Fibroblast of lung (primary cell): ENCODE measurements around the gene CCDC3.

ENCODE experiments used
- EZH2 ChIP-seq: IDR thresholded peaks from 2 replicates; pipeline ENCODE4 v1.5.1; 2012; ENCODE audit warnings: low read length, control low read depth, mild to moderate bottlenecking; ENCODE audit errors: missing control alignments
- TF ChIP-seq, protein P1 (sequence below), 2 donors: IDR thresholded peaks in 1 of 2; conservative IDR thresholded peaks in 1 of 2; 1 replicate in 1 of 2; 2 replicates in 1 of 2; pipeline ENCODE4 v1.5.1; 2011 to 2012; ENCODE audit warnings: low read length in 2 of 2, control low read depth in 1 of 2, inconsistent platforms in 1 of 2, low read depth in 1 of 2, mild to moderate bottlenecking in 1 of 2

DNA sequence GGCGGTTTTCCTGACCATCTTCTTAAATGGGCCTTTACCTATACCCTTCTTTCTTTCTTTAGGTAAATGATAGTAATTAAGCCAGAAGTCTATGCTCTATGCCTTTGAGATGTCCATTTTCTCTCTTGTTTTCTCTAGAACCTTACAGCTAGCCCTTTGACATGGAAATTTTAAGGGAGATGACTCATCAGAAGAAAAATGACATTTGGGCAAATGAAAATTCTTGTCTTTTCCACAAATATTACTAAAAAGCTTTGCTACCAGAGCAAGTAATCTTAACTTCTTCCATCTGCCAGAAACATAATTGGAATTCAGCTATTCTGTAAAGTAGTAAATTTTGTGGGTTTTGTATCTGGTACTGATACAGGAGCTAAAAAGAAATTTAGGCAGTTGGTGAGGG, 59.5 kb downstream of the CCDC3 start:
- TF ChIP-seq, protein P1, sequence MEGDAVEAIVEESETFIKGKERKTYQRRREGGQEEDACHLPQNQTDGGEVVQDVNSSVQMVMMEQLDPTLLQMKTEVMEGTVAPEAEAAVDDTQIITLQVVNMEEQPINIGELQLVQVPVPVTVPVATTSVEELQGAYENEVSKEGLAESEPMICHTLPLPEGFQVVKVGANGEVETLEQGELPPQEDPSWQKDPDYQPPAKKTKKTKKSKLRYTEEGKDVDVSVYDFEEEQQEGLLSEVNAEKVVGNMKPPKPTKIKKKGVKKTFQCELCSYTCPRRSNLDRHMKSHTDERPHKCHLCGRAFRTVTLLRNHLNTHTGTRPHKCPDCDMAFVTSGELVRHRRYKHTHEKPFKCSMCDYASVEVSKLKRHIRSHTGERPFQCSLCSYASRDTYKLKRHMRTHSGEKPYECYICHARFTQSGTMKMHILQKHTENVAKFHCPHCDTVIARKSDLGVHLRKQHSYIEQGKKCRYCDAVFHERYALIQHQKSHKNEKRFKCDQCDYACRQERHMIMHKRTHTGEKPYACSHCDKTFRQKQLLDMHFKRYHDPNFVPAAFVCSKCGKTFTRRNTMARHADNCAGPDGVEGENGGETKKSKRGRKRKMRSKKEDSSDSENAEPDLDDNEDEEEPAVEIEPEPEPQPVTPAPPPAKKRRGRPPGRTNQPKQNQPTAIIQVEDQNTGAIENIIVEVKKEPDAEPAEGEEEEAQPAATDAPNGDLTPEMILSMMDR (conservative IDR thresholded peaks at IDR 0.05 in 1 of 2, IDR thresholded peaks at IDR 0.05 in 1 of 2; ENCODE audit: low read depth in 1 of 2, low read length in 2 of 2), result no peak
- no peak for TF ChIP-seq EZH2
